ENCODE results near the gene RLN3.

The RLN3 gene

DNA sequence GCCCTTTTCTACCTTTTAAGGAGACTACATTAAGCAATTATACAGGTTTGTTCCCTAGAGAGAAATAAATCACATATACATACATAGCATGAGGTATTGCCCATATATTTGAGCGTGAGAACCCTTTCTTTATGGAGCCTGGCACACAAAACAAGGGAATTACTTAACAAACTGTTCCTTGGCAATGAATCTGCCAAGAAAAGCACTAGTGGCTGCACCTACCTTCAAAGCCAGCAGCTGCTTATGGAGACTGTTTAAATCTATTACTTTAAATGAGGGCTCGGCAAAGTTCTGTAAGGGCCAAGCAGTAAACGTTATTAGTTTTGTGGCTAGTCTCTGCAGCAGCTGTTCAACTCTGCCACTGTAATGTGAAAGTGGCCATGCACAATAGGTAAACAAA is 28.9 kb upstream of the RLN3 start:
- H3K4me3 ChIP-seq (replicated peaks; ENCODE audit: low read depth, low read length), result no peak overlapping the region
- DNase-seq (ENCODE audit: extremely low read depth, low read depth), result no peak
- TF ChIP-seq, protein P1, sequence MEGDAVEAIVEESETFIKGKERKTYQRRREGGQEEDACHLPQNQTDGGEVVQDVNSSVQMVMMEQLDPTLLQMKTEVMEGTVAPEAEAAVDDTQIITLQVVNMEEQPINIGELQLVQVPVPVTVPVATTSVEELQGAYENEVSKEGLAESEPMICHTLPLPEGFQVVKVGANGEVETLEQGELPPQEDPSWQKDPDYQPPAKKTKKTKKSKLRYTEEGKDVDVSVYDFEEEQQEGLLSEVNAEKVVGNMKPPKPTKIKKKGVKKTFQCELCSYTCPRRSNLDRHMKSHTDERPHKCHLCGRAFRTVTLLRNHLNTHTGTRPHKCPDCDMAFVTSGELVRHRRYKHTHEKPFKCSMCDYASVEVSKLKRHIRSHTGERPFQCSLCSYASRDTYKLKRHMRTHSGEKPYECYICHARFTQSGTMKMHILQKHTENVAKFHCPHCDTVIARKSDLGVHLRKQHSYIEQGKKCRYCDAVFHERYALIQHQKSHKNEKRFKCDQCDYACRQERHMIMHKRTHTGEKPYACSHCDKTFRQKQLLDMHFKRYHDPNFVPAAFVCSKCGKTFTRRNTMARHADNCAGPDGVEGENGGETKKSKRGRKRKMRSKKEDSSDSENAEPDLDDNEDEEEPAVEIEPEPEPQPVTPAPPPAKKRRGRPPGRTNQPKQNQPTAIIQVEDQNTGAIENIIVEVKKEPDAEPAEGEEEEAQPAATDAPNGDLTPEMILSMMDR (IDR thresholded peaks at IDR 0.05; ENCODE audit: low read depth, low read length, missing control alignments), result no peak

- no peak for DNase-seq (ENCODE audit: extremely low read depth, low read depth)
- H3K4me3 ChIP-seq (replicated peaks; ENCODE audit: low read depth, low read length), result no peak overlapping the region
- TF ChIP-seq, protein P1 (IDR thresholded peaks at IDR 0.05; ENCODE audit: low read depth, low read length, missing control alignments), result no peak
These were observed 27.1 kb upstream of the RLN3 start for GRCh38 chr19:14000691-14001375.

DNA sequence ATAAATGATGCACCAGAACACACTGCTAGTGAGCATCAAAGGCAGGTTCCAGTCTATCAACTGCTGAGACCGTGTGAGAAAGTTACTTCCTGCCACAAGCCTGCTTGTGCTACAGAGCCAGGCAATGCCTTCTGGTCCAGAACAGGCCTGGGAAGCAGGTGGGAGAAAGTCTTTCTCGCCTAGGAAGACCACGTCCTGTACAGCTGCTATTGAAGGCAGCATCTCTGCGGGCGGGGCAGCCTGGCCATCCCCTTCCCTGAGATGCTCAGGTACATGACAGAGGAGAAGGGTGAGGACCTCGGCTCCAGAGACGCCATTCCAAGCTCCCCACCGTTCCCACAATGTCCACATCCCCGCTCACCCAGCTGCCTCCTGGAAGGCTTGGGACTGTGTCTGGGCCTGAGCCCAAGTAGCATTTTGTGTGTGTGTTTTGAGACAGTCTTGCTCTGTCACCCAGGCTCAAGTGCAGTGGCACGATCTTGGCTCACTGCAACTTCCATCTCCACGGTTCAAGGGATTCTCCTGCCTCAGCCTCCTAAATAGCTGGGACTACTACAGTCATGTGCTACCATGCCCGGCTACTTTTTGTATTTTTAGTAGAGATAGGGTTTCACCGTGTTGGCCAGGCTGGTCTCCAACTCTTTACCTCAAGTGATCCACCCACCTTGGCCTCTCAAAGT is 25.2 kb upstream of the RLN3 start:
- H3K4me3 ChIP-seq (replicated peaks; ENCODE audit: low read depth, low read length), result no peak overlapping the region

GRCh38 chr19:14003251-14004055 is 24.5 kb upstream of the RLN3 start:
- TF ChIP-seq, protein P1 (IDR thresholded peaks at IDR 0.05; ENCODE audit: low read depth, low read length, missing control alignments), result no peak
- no peak for DNase-seq (ENCODE audit: extremely low read depth, low read depth)
- no peak overlapping the region for H3K4me3 ChIP-seq (replicated peaks; ENCODE audit: low read depth, low read length)

More for the DNA sequence above, 25.2 kb upstream of the RLN3 start:
- TF ChIP-seq, protein P1 (IDR thresholded peaks at IDR 0.05; ENCODE audit: low read depth, low read length, missing control alignments), result no peak
- no peak for DNase-seq (ENCODE audit: extremely low read depth, low read depth)

GRCh38 chr19:14004619-14005348 is 23.2 kb upstream of the RLN3 start:
- peak overlapping the region; percentile 25 for H3K4me3 ChIP-seq (replicated peaks; ENCODE audit: low read depth, low read length)

More at GRCh38 chr19:14004619-14005348, 23.2 kb upstream of the RLN3 start:
- TF ChIP-seq, protein P1 (IDR thresholded peaks at IDR 0.05; ENCODE audit: low read depth, low read length, missing control alignments), result no peak
- no peak for DNase-seq (ENCODE audit: extremely low read depth, low read depth)
